Measurements from ENCODE around the gene NFU1.
"Not testable (repeated sequence)": the region's sequence is repeated elsewhere in the genome, so short reads cannot be mapped to it uniquely, and the experiment has no call there.

Gene NFU1

DNA sequence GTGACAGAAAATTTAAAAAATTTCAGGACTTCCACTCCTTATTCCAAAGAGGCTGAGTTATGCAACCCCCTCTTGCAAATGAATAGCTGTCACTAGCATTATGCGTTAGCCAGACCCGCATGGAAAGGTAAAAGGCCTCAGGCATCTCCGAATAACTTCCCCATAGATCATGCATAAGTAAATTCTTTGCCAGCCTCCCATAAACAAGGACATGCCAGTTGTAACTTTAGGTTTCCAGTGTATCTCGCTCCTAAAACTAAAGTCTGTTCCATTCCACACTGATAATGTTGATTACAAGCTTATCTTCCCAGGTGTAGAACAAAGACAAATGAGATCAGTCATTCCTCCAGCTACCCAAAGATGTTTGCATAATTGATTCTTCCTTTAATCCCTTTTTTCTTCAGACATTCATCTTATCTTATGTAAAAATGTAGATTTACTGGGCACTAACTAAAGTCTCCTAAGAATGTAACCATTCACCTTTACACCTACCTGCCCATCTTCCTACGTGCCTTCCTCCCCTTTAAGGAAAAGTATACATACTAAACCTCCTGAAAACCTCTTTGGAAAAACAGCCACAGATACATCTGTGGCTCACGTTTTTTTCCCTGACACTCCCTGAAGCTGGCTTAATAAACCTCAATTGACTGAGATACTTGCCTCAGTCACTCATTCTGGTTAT is 13.6 kb upstream of the NFU1 start:
- DNase-seq (ENCODE audit: low read depth, low spot score), result no peak

DNA sequence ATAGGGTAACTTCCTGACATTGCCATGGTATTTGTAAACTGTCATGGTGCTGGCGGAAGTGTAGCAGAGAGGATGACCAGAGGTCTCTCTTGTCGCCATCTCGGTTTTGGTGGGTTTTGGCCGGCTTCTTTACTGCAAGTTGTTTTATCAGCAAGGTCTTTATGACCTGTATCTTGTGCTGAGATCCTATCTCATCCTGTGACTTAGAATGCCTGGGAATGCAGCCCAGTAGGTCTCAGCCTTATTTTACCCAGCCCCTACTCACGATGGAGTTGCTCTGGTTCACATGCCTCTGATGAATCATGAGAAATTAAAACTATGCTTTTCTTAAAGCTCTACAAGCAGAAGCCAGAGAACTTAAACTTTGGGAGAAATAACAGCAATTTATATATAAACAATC is 12.7 kb upstream of the NFU1 start:
- DNase-seq (ENCODE audit: low read depth, low spot score), result no peak

DNA sequence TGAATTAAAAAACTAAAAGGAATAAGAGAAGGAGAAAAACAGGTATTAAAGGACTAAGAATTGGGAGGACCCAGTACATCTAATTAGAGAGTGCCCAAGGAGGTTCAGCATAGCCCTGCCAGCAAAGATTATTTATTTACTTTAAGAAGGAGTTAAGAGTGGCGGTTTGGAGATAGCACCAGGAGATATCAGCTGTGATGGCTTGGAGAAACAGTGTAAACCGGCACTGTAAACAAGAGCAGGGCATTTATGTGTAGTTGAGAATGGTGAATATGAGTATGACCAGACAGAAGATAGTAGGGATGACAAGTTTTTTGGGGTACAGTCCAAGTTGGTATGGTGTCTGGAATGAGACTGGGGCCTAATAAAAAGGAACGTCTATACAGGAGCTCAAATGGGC is 6.4 kb upstream of the NFU1 start:
- DNase-seq (ENCODE audit: low read depth, low spot score), result not testable (repeated sequence)

DNA sequence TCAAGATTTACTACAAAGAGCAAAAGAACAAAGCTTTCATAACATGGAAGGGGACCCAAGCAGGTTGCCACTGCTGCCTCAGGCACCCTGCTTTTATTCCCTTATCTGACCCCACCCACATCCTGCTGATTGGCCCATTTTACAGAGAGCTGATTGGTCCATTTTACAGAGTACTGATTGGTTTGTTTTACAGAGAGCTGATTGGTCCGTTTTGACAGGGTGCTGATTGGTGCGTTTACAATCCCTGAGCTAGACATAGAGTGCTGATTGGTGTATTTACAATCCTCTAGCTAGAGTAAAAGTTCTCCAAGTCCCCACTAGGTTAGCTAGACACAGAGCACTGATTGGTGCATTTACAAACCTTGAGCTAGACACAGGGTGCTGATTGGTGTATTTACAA is 2.3 kb upstream of the NFU1 start:
- DNase-seq (ENCODE audit: low read depth, low spot score), result not testable (repeated sequence)

DNA sequence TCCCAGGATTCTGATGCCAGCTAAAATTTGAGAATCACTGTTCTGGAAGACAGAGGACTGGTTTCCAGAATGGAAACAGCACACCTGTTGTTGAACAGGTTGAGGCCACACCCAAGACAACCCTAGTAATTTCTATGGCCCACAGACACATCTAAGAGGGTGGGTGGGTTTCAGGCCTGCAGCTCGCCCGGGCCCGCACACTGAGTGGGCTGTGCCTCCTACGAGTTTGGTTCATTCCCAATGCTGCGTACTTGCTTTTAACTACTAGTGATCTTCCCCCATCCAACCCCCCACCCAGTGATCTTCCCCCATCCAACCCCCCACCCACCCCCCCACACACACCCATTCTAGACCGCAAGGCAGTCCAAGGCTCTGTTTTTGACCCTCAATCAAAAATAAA is 1.3 kb upstream of the NFU1 start:
- DNase-seq (ENCODE audit: low read depth, low spot score), result no peak

DNA sequence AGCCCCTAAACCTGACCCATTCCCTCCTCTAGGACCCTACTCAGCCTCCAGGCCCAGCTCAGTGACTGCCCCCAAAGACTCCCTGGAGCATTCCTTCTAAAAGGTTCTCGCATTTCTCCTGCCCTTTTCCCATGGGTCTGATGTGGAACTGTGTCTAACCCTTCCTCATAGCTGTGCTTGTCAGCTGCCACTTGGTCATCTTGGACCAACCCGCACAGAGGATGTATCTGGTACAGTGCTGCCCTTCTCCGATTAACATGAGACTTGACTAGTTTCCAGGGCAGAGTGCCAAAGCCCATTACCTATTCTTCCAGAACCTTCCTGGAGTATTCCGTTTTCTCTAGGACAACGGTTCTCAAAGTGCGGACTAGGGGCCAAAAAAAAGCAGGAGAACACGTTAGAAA is 518 bp upstream of the NFU1 start:
- DNase-seq (ENCODE audit: low read depth, low spot score), result no peak

DNA sequence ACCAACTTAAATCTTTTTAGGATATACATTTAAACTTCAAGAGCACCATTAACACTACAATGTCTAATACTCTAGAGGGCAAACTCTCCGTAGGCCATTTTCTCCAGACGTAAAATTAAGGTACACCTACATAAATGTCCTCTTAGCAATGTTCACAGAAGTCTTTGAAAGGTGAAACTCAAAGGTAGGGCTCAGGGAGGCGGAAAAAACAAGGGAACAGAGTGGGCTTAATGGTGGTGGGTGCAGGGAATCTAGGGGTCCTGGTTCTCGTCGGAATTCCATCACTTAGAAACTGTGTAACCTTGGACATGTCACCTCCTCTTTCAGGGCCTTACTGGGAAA is 668 bp downstream of the NFU1 start:
- DNase-seq (ENCODE audit: low read depth, low spot score), result no peak

DNA sequence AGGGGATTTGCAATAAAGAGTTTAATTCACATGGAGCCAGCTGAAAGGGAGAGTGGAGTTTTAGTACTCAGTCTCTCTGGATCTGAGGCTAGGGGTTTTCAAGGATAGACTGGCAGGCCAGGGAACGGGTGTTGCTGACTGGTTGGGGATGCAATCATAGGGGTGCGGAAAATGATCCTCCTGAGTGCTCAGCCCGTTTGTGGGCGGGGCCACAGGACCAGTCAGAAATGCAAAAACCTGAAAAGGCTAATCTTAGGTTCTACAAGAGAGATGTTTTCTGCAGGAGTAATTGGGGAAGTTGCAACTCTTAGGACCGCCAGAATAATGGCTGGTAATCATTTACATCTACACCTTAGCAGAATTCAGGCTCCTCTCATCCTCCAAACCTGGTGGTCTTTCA is 2.5 kb downstream of the NFU1 start:
- DNase-seq (ENCODE audit: low read depth, low spot score), result no peak

DNA sequence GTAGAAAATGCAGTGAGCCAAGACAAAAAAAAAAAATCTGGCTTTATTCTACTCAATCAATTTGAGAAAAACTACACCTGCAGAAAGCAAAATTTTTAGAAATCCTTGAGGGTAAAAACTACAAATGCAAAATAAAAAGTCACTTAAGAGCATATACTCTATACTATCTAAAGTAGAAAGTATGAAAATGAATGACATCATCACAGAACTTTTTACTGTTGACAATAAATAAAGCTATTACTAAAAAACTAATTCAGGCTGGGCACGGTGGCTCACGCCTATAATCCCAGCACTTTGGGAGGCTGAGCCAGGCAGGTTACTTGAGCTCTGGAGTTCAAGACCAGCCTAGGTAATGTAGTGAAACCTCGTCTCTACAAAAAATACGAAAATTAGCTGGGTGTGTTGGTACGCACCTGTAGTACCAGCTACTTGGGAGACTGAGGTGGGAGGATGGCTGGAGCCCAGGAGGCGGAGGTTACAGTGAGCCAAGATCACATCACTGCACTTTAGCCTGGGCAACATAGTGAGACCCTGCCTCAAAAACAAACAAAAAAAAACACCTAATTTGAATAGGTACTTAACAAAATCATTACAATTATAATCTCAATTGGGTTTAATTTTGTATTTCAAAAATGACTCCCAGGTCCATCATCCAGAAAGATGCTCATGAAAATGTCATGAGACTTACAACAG is 7.6 kb downstream of the NFU1 start:
- no peak for DNase-seq (ENCODE audit: low read depth, low spot score)

DNA sequence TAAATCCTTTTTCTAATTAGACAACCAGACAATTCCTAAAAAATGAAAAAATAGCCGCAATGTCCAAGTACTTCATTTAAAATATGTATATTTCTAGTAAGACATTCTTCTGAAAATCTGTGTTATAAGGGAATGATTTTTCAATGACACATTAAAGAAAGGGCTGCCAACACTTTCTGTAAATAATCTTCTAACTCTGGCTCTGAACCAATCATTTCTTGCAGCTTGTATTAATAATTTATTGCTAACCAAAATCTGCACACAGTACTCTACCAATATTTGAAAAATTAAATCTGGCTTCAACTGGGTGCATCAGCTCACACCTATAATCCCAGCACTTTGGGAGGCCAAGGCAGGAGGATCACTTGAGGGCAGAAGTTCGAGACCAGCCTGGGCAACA is 8.3 kb downstream of the NFU1 start:
- no peak for DNase-seq (ENCODE audit: low read depth, low spot score)

DNA sequence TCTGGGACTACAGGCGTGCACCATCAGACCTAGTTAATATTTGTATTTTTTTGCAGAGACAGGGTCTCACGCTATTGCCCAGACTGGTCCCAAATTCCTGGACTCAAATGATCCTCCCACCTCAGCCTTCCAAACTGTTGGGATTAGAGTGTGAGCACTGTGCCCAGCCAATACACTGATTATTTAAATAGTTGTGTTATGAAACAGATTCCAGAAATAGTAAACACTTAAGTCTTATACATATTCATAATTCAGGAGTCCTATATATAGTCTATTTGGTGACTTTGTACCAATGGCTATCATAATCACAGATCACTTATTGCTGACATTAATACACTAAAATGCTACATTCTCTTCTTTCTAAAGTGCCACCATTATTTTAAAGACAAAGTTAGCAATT is 12.8 kb downstream of the NFU1 start:
- DNase-seq (ENCODE audit: low read depth, low spot score), result no peak

DNA sequence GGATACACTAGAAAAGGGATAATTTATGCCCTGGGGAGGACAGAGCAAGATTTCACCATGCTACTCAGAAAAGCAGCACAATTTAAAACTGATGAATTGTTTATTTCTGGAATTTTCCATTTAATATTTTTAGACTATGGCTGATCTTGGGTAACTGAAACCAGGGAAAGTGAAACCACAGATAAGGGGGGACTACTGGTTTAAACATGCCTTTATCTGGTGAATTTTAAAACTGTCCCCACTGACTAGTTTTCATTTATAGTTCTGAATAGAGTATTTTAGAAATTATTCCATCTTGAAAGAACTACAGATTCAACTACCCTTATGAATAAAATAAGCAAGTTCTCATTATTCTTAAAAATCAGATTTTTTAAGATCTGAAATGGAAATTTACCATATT is 15.0 kb downstream of the NFU1 start:
- no peak for DNase-seq (ENCODE audit: low read depth, low spot score)

DNA sequence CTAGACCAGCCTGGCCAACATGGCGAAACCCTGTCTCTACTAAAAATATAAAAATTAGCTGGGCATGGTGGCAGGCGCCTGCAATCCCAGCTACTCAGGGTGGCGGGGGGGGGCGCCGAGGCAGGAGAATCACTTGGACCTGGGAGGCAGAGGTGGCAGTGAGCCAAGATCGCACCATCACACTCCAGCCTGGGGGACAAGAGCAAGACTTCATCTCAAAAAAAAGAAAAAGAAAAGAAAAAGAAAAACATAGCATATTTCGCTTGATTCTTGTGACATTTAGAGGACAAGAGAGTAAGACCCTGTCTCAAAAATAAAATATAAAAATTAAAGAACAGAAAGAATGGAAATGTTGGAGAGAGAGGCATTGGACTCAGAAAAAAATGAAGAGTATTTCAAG is 18.1 kb downstream of the NFU1 start:
- DNase-seq (ENCODE audit: low read depth, low spot score), result not testable (repeated sequence)

DNA sequence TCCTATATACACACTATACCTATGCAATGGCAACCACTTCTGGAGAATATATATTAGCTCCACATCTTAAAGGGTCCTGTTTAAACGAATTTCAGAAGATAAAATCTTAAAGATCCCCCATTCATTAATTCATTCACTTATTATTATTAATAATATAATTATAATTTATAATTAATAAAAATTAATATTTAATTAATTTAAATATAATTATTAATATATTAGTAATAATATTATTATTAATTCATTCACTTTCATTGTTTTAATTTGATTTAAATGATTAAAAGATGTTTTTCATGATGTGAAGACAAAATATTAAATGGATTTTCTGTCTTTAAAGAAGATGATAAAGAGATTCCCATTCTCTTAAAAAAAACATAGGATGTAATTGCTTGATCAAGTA is 21.1 kb downstream of the NFU1 start:
- no peak for DNase-seq (ENCODE audit: low read depth, low spot score)

DNA sequence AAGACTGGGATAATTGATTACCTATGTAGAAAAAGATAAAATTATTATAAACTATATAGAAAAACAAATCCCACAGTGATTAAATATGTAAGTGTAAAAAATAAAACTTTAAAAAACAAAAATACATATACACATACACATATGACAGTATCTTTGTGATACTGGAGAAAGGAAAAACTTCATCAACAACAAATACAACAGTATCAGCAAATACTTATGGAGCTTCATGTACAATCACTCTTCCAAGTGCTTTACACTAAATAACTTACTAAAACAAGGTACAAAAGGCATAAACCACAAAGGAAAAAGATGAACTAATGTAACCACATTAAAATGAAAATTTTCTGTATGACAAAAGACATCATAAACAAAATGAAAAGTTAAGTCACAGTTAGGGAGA is 26.1 kb downstream of the NFU1 start:
- DNase-seq (ENCODE audit: low read depth, low spot score), result no peak

DNA sequence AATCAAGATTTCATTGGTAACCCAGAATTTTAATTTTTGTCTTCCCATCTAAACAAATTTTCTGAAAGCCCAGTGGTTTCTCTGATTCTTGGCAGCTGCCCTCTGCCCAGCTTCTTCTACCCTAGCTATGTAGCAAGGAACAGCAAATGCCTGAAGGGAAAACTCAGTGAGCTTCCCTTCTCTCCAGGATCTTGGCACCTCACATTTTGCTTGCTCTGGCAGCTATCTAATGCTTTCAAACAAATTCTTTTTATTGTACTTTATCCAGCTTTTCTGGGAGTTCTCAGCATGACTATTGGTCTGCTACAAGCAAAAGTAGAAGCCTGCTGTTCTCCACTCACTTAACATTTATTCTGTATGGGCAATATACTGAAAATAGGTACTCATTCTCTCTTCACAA is 31.9 kb downstream of the NFU1 start:
- no peak for DNase-seq (ENCODE audit: low read depth, low spot score)

DNA sequence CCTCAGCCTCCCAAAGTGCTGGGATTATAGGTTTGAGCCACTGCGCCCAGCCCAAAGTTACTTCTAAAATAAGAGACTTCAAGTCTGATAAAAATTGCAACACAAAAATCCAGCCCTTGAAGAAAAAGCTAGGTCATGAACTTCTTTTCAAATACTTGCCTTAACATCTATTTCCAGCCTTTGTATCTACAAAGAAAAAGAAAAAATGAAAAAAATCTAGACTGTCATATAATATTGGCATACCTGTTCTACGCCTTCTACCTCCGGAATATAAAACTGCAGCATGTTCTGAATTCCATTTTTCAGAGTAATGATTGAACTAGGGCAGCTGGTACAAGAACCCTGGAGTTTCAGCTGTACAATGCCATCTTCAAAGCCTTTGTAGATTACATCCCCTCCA is 37.1 kb downstream of the NFU1 start:
- DNase-seq (ENCODE audit: low read depth, low spot score), result no peak

DNA sequence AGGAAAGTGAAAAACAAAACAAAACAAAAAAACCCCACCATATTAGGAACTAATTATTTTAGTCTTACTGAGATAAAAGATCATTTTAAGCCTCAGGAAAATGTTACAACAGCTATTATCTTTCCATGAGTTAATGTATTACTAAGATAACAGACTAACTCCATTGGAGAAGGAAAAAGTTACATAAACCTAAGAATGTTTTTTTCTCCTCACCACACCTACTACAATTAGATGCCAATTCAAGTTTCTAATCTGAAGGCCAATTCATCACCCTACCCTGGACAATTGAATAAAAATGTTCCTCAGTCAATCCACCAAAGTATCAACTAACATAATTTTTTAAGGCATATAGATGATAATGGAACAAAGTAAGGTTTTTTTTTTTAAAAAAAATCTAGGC is 40.0 kb downstream of the NFU1 start:
- no peak for DNase-seq (ENCODE audit: low read depth, low spot score)

DNA sequence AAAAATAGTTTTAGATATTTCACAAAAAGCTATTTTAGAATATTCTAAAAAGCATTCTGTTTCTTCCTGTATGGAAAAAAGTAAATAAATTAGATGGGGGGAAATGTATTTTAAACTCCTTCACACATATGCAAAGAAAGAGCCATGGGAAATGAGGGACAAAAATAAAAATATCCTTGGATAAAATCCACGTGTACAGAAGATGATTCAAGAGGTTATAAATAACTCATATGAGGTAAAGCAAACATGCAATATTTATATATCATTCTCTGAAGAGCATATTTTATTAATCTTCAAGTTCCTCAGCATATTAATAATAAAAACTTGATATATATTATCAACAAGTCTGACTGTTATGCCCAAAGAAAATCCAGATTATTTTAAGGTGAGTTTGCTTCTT is 41.4 kb downstream of the NFU1 start:
- no peak for DNase-seq (ENCODE audit: low read depth, low spot score)

DNA sequence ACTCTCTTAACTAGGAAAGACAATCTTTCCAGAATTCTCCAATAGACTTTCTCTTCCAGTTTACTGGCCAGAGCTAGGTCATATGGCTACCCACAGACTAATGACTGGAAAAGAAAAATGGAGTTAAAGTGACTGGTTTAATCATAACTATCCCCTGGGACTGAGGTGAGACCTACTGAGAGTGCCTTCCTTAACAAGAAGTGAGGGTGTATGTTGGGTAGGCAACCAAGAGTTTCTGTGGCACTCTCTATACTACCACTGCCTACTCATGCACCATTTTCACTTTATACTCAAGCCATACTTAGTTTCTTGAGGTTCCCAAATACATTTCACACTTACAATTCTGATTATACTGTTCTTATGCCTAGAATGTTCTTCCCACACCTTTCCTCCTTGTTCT is 43.3 kb downstream of the NFU1 start:
- no peak for DNase-seq (ENCODE audit: low read depth, low spot score)

DNA sequence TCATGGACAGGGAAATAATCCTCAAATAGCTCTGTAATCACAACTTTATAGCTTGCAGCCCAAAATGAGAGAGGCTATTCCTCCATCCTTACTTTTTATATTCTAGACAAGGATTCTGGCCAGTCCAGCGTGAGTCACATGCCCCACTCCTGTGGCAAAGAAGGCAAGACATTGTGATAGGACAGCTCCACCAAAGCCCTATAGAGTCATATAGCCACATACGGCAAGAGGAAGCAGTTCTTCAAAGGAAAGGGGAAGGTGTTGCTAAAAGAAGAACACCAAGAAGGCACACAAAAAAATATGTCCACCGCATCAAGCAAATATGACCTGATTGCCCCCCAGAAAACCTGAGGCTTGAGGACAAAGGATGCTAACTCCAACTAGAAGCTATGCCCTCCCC is 46.8 kb downstream of the NFU1 start:
- DNase-seq (ENCODE audit: low read depth, low spot score), result no peak

DNA sequence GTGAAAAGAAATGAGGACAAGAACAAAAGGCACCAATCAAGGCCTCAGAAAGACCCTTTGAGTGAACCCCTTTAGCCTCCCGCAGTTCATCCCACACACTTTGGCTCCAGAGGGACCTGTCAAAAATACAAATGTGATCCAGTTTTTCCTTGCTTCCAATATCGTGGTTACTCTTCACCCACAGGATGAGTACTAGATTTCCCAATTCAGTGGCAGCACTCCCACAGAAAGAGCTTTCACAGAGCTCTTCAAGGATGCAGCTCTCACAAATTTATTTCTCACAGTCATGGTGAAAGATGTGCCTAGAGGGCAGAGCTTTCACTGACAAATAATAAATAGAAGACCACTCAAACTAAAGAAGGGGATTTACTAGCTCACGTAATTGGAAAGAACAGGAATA is 47.2 kb downstream of the NFU1 start:
- no peak for DNase-seq (ENCODE audit: low read depth, low spot score)

DNA sequence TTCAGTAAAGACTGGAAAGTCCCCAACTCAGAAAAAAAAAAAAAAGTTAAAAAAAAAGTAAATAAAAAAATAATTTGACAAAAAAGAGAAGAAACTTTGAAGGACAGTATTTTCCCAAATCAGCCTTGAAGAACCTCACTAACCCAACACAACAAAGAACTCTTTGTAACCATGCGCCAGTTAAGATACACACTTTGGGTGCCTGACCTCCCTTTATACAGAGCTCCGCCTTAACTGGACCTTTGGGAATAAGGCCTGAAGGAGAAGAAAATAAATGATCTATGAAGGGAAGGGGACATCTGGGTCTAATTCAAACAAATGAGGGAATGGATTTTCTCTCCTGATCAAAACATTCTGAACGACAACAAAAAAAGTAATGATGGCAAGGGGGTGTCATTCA is 48.0 kb downstream of the NFU1 start:
- DNase-seq (ENCODE audit: low read depth, low spot score), result no peak
